GM13976 (cell line): ENCODE results near the gene DNAJA4.

Source experiments
- DNase-seq: peaks from one replicate; pipeline ENCODE4 v3.0.0; 2012; ENCODE audit warnings: low spot score
- CTCF ChIP-seq: IDR thresholded peaks from 2 replicates; pipeline ENCODE4 v1.5.1; 2012; ENCODE audit warnings: borderline replicate concordance, mild to moderate bottlenecking; ENCODE audit not compliant: insufficient read depth; ENCODE audit errors: extremely low read depth, missing control alignments, control extremely low read depth
- in situ Hi-C: fragments of 300-500 bp; cut with MboI; formaldehyde crosslinking; loops from one replicate; pipeline ENCODE4 v1.12.0; 2022; ENCODE audit warnings: low sequenced_read_pairs, mixed read lengths, inconsistent platforms; ENCODE audit not compliant: unreplicated experiment

The DNAJA4 gene

GRCh38 chr15:78251136-78251535 lies 13.2 kb upstream of the DNAJA4 start:
- TF ChIP-seq CTCF: no peak
- DNase-seq: no peak
- in situ Hi-C loops: no loop called here

GRCh38 chr15:78255421-78256043 lies 8.8 kb upstream of the DNAJA4 start:
- no peak for DNase-seq
- in situ Hi-C loops: no loop called here
- no peak for TF ChIP-seq CTCF

GRCh38 chr15:78256044-78256437 lies 8.3 kb upstream of the DNAJA4 start:
- in situ Hi-C loops: no loop called here
- no peak for DNase-seq
- TF ChIP-seq CTCF: no peak

GRCh38 chr15:78257681-78258080 lies 6.7 kb upstream of the DNAJA4 start:
- in situ Hi-C loops: no loop called here
- no peak for DNase-seq
- TF ChIP-seq CTCF: no peak

GRCh38 chr15:78259232-78259631 lies 5.1 kb upstream of the DNAJA4 start:
- DNase-seq: no peak
- in situ Hi-C loops: no loop called here
- TF ChIP-seq CTCF: no peak

- in situ Hi-C loops: no loop called here
- DNase-seq: no peak
- no peak for TF ChIP-seq CTCF
Observed at GRCh38 chr15:78260489-78260888, 3.9 kb upstream of the DNAJA4 start.
